GM18861 (cell line): ENCODE measurements around the gene NCOA1.
"Not testable (repeated sequence)": the region's sequence is repeated elsewhere in the genome, so short reads cannot be mapped to it uniquely, and the experiment has no call there.

Experiments used
- ATAC-seq: cut with Tn5 transposase; IDR thresholded peaks from one replicate; pipeline ENCODE4 v1.9.1; 2021; ENCODE audit not compliant: unreplicated experiment

The NCOA1 gene

GRCh38 chr2:24532057-24532456, 41.0 kb downstream of the NCOA1 start:
- ATAC-seq, result not testable (repeated sequence)

GRCh38 chr2:24533574-24533973, 42.5 kb downstream of the NCOA1 start:
- ATAC-seq, result not testable (repeated sequence)

GRCh38 chr2:24538720-24539119, 47.7 kb downstream of the NCOA1 start:
- ATAC-seq, result no peak

- ATAC-seq, result no peak
These were observed 48.2 kb downstream of the NCOA1 start for GRCh38 chr2:24539258-24539657.

GRCh38 chr2:24540011-24540477, 49.0 kb downstream of the NCOA1 start:
- no peak for ATAC-seq

GRCh38 chr2:24541621-24542020, 50.6 kb downstream of the NCOA1 start:
- no peak for ATAC-seq

GRCh38 chr2:24542269-24542872, 51.3 kb downstream of the NCOA1 start:
- no peak for ATAC-seq

- no peak for ATAC-seq
These were observed 52.2 kb downstream of the NCOA1 start for GRCh38 chr2:24543252-24543651.

GRCh38 chr2:24544456-24545115, 53.5 kb downstream of the NCOA1 start:
- no peak for ATAC-seq

- ATAC-seq, result no peak
These were observed 55.6 kb downstream of the NCOA1 start for GRCh38 chr2:24546669-24547068.

- no peak for ATAC-seq
These were observed 57.0 kb downstream of the NCOA1 start for GRCh38 chr2:24548058-24548457.

- not testable (repeated sequence) for ATAC-seq
These were observed 59.2 kb downstream of the NCOA1 start for GRCh38 chr2:24550301-24550700.

- ATAC-seq, result no peak
These were observed 60.0 kb downstream of the NCOA1 start for GRCh38 chr2:24551016-24551415.

- no peak for ATAC-seq
These were observed 61.8 kb downstream of the NCOA1 start for GRCh38 chr2:24552836-24553235.

- ATAC-seq, result no peak
These were observed 67.9 kb downstream of the NCOA1 start for GRCh38 chr2:24558781-24559472.

GRCh38 chr2:24559473-24560113, 68.5 kb downstream of the NCOA1 start:
- no peak for ATAC-seq

GRCh38 chr2:24565537-24565936, 74.5 kb downstream of the NCOA1 start:
- ATAC-seq, result no peak

- ATAC-seq, result no peak
These were observed 75.2 kb downstream of the NCOA1 start for GRCh38 chr2:24566209-24566608.

- no peak for ATAC-seq
These were observed 75.6 kb downstream of the NCOA1 start for GRCh38 chr2:24566630-24567029.

GRCh38 chr2:24568551-24568950, 77.5 kb downstream of the NCOA1 start:
- no peak for ATAC-seq

GRCh38 chr2:24569565-24569964, 78.5 kb downstream of the NCOA1 start:
- not testable (repeated sequence) for ATAC-seq

- no peak for ATAC-seq
These were observed 79.2 kb downstream of the NCOA1 start for GRCh38 chr2:24570225-24570624.
